GM21423 (cell line): Measurements from ENCODE around the gene ST3GAL5.
A peak's percentile ranks its signal among the peaks of the same experiment; 100 is the strongest.
"Not testable (repeated sequence)": the region's sequence is repeated elsewhere in the genome, so short reads cannot be mapped to it uniquely, and the experiment has no call there.

Experiments used
- ATAC-seq: cut with Tn5 transposase; IDR thresholded peaks from one replicate; pipeline ENCODE4 v1.9.1; 2021; ENCODE audit warnings: mild to moderate bottlenecking, moderate library complexity; ENCODE audit not compliant: unreplicated experiment

ST3GAL5 gene

GRCh38 chr2:85888684-85889626 is at the start of gene ST3GAL5:
ST3GAL5 (minus strand) TSS chr2:85888990; CDS start chr2:85888905, 85 bp downstream.
- peak; percentile 88 for ATAC-seq

DNA sequence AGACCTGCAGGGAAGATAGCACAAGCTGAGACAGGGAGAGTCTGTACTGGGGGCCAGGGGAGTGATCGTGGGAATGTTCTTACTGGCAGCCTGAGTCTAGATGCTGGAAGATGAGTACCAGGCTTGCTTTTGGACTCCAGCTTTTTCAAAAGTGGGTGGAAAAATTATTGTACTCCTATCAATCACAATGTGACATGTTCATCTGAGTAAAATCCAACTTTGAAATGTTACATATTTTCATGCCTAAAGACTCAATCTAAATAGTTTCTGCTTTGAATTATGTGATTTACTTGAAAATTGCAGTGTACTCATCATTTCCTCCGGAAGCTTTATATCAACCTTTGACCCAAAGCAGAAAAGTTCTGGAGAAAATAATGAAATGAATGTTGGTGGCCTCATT is 49.7 kb upstream of the ST3GAL5 start:
- no peak for ATAC-seq

DNA sequence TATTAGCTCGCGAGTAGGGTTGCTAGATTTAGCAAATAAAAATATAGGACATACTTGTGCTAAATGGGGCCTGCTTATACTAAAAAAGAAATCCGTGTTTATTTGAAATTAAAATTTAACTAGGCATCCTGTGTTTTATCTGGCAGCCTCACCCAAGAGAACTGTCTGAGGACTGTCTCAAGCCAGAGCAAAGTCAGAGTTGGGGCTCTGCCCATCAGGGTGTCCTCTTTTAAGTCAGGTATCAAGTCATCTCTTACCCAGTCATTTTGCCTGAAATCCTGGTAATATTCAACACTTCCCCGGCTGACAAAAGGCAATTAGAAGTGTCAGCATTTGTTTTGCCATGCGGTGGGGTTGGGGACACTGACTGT is 48.3 kb upstream of the ST3GAL5 start:
- ATAC-seq, result no peak

DNA sequence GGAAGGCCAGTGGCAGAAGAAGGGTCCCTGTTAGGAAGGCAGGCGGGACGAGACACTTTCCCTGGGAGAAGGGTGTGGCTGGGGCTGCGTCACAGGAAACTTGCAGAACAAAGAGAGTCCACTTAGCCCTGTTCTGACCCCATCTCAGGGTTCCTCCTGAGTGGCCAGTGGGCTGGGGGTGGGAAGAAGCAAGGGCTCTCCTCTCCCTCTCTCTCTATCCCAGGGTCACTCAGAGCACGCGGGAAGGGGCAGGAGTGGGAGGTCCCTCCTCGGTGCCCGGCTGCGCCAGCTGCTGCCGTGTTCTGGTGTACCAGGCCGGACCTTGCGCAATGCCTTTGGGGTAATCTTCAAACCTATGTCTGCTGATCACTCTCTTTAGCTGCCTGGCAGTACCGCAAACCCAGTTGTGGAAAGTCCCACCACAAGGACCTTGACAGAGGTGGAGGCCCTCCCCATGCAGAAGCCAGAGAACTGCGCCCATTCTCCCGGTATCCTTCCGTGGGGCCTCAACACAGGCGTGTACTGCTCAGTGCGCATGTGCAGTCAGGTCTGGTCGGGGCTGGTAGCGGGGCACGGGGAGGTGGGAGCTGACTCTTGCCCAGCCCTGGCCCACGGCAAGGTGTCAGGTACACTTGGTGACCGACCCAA is 47.8 kb upstream of the ST3GAL5 start:
- ATAC-seq, result no peak

- no peak for ATAC-seq
Measured at GRCh38 chr2:85935746-85936208, 47.0 kb upstream of the ST3GAL5 start.

GRCh38 chr2:85935170-85935745 is 46.5 kb upstream of the ST3GAL5 start:
- ATAC-seq, result no peak

DNA sequence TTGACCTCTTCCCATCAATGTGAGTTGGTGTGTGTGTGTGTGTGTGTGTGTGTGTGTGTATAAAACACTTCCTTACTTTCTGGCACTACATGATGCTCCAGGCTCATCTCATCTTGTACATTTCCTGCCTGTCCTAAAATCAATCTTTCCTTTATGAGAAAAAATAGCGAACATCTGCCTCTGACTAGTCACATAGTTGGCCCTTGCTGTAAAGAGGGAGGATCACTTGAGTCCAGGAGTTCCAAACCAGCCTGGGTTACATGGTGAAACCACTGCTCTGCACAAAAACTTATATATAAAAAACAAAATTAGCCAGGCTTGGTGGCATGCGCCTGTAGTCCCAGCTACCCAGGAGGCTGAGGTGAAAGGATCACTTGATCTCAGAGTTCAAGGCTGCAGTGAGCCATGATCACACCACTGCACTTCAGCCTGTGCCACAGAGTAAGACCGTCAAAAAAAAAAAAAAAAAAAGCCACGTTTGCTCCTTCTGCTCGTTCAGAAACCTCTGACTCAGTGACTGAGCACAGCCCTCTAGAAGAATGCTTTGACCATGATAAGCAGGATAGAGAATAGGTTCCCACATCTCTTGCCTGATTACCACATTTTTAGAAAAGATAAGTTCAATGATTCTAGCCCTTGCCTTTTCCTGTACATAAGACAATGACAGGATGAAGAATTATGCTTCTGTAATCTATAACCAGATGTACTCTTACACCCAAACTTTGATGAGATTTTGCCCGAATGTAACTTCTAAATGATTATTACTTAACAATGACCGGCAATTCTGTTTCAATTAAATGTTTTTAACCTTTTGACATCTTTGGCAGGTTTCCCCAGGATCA is 45.2 kb upstream of the ST3GAL5 start:
- ATAC-seq, result no peak

DNA sequence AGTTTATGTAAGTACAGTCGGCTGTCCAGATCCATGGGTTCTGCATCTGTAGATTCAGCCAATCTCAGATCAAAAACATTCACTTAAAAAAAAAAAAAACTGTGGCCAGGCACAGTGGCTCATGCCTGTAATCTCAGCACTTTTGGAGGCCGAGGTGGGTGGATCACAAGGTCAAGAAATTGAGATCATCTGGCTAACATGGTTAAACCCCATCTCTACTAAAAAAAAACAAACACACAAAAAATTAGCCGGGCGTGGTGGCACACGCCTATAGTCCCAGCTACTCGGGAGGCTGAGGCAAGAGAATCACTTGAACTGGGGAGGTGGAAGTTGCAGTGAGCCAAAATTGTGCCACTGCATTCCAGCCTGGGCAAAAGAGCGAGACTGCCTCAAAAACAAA is 42.4 kb upstream of the ST3GAL5 start:
- not testable (repeated sequence) for ATAC-seq

- ATAC-seq, result no peak
Measured at GRCh38 chr2:85930129-85931124, 41.6 kb upstream of the ST3GAL5 start.

GRCh38 chr2:85929096-85930050 is 40.6 kb upstream of the ST3GAL5 start:
- ATAC-seq, result no peak

DNA sequence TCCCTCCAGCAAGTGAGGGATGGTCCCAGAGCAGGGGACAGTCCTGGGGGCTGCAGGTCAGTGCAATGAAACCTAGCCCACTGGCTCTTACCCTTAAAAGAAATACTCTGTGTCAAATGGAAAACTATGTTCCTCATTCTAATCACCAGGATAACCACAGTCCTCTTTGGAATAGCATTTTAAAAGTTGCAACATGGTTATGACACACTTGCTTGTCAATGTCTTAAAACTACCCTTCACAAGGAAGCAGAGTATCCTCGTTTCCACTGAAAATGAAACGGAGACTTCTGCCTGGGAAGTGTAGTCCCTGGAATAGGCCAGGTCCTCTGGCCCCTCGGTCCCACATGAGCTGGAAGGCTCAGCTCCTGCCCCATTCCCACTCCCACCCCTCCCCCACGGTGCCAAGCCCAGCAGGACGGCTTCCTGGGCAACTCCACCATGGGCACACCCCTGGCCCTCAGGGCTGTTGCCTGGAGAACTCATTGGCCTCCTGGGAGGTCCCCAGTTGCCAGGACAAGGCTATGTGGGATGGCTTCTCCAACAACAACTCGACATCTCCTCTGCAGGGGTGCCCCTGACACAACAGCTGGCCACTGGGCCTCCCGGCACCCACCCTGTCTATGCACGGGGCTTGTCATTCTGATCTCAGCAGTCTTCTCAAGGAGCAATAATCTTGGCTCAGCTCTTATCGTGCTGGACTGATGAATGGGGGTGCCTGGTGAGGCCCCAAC is 38.3 kb upstream of the ST3GAL5 start:
- ATAC-seq, result no peak

- ATAC-seq, result no peak
Measured at GRCh38 chr2:85926526-85926925, 37.7 kb upstream of the ST3GAL5 start.

GRCh38 chr2:85925216-85925671 is 36.5 kb upstream of the ST3GAL5 start:
- no peak for ATAC-seq

DNA sequence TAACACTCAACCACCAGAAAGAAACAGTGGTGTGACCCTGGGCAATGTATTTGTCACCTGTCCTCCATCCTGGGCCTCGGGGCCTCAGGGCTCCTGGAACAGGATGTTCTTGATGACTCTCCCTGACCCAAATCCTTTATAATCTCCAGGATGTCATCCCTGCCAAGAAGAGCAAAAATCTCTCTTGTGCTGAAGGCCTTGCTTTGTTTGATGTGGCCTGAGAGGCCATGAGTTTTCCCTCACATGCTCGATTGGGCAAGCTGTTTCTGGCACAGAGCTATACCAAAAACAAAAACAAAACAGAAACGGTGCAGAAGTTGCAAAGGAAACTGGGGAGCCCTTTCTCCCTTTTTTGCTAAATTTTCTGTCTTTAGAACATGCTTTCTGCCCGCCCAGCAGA is 35.7 kb upstream of the ST3GAL5 start:
- ATAC-seq, result no peak

DNA sequence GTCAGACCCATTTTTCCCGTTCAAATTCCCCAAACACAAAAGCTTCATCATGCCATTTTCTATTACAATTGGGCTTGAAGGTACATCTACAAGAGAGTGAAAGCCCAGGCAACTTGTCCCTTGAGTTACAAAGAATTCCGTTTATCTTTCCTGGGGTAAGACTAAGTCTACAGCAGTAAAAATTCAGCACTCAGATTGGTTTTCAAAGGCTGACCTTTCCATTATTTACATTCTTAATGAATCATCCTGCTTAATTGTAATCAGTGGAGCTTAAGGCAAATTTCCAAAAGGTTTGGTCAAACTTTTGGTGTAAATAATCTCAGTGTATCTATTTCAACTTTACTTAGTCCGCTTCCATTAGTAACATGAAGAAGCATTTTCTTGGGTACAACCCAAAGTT is 33.4 kb upstream of the ST3GAL5 start:
- no peak for ATAC-seq

- ATAC-seq, result no peak
Measured at GRCh38 chr2:85921659-85922058, 32.9 kb upstream of the ST3GAL5 start.

DNA sequence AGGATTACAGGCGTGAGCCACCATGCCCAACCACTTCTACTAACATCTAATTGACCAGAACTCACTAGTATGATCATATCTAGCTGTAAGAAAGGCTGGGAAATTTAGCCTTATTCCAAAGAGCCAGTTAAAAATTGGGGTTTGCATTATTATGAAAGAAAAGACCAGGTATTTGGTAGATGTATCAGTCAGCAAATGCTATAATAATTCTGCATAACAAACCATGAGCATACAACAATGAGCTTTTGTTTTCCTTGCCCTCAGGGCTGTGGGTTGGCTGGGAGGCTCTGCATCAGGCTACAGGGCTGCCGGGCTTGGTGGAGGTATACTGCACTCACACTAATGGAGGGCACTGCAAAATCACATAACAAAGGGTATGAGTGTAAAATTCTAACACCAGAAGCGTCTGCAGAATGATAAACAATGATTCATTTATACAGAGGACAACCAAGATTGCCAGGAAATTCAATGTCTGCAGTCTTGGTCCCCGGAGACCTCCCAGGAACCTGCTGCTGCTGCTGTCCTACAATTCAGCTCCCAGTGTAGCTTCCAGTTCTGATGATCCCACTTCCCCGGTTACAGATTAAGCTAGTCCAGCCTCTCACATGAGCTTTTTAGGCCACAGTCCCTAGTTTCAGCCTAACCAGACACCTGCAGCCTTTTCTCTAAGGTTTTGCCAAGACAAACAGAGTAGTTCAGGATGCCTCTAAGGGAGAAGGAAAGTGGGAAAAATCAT is 32.2 kb upstream of the ST3GAL5 start:
- ATAC-seq, result no peak
